WI38 (cell line): ENCODE measurements around the gene STK32C.

Experiments
- H3K4me3 ChIP-seq: 2 replicates; pipeline ENCODE4 v1.5.1; 2011; ENCODE audit warnings: low read depth, mild to moderate bottlenecking, control low read depth, low read length
- TF ChIP-seq, protein P1 (sequence below): IDR thresholded peaks from 2 replicates; pipeline ENCODE4 v1.5.1; 2012; ENCODE audit warnings: low read depth, mild to moderate bottlenecking, control low read depth, low read length

Gene STK32C

DNA sequence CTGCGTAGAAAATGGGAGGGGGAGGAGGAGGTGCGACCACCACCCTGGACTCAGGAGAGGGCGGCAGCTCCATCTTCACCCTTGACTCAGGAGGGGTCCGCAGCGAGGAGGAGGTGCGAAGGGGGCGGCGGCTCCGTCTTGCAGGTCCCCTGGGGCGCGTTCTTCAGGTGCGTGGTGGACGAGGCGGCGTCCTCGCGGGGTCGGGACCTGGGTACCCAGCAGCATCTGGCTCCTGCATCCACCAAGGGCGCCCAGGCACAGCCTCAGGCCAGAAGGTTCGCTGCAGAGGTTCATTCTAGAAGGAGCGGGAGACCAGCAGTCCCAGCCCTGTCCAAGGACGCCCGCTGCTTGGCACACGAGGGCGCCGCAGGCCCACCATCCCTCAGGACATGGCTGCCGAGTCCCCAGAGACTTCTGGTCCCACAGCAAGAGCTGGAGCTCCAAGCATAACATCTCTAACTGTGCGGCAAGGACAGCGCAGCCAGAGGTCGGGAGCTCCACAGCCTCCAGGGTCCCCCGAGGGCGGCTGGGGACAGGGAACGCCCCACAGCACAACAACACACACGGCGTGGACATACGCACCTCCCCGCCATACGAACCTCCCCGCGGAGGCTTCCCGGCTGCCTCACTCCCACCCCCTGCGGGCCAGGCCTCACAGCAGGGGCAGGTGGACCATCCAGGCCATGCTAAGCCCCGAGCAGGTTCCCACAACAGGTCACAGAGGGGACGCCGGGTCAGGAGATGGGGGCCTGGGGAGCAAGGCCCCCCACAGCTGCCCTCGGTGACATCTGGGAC lies 137.8 kb downstream of the STK32C start:
- H3K4me3 ChIP-seq: no peak overlapping the region
- TF ChIP-seq, protein P1, sequence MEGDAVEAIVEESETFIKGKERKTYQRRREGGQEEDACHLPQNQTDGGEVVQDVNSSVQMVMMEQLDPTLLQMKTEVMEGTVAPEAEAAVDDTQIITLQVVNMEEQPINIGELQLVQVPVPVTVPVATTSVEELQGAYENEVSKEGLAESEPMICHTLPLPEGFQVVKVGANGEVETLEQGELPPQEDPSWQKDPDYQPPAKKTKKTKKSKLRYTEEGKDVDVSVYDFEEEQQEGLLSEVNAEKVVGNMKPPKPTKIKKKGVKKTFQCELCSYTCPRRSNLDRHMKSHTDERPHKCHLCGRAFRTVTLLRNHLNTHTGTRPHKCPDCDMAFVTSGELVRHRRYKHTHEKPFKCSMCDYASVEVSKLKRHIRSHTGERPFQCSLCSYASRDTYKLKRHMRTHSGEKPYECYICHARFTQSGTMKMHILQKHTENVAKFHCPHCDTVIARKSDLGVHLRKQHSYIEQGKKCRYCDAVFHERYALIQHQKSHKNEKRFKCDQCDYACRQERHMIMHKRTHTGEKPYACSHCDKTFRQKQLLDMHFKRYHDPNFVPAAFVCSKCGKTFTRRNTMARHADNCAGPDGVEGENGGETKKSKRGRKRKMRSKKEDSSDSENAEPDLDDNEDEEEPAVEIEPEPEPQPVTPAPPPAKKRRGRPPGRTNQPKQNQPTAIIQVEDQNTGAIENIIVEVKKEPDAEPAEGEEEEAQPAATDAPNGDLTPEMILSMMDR: no peak

DNA sequence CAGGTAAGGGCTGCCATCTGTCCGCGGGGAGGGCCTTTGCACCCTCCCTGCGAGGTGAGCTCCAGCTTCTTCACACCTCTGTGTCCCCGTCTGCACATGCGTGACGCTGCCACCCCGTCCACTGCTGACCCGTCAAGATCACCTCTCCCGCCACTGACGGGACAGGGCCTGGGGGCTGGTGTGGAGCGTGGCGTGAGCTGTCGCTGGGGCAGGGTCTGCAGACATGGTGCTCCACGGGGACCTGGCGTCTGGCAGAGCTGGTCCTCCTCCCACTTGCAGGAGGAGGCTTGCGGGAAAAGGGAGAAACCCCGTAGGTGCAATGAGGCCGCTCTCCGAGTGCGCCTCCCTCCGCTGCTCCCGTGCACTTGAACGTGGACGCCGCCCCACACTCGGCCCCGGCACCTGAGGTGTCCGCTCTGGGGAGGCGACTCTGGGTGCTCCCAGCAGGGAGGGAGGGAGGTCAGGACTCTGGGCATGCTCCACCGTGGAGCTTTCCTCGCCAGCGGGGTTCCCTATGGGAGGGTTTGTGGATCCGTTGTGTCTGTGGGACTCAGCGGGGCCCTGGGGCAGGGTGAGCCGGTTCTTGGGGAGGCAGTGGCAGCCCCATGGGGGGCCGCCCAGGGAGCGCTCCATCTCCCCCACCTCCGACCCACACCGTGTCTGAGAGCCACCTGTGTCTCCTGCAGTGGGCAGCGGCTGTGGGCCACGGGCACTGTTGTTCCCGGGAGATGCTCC lies 138.6 kb downstream of the STK32C start:
- TF ChIP-seq, protein P1: no peak
- H3K4me3 ChIP-seq: no peak overlapping the region

DNA sequence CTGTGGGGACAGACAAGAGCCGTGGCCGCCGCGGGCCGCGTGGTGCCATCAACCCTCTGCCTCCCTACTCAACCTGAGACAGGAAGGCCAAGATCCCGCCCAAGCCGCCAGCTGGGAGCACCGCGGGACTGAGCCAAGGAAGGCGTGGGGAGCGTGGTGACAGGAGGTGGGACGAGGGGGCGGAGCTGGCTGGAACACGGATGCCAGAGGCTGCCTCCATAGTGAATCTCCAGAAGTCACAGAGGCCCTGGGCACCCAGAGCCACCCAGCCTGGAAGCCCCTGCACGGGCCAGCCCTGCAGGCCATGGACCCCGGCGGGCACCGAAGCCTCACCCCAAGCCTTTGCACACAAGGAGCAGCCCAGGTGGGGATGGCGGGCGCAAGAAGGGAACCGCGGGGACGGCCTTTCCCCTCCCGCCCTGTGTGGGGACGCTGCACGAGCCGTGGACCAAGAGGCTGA lies 139.1 kb downstream of the STK32C start:
- TF ChIP-seq, protein P1: no peak

GRCh38 chr10:132167976-132168375 lies 139.8 kb downstream of the STK32C start:
- no peak overlapping the region for H3K4me3 ChIP-seq
- TF ChIP-seq, protein P1: no peak

More for the DNA sequence above, 139.1 kb downstream of the STK32C start:
- H3K4me3 ChIP-seq: no peak overlapping the region

GRCh38 chr10:132167041-132167674 lies 140.6 kb downstream of the STK32C start:
- TF ChIP-seq, protein P1: no peak
- no peak overlapping the region for H3K4me3 ChIP-seq

GRCh38 chr10:132166216-132166950 lies 141.4 kb downstream of the STK32C start:
- TF ChIP-seq, protein P1: no peak
- H3K4me3 ChIP-seq: no peak overlapping the region
